WERI-Rb-1 (cell line): Measurements from ENCODE around the gene FAM149A.
A peak's percentile ranks its signal among the peaks of the same experiment; 100 is the strongest.

ENCODE experiments used
- DNase-seq: peaks from one replicate; pipeline ENCODE4 v3.0.0-alpha.2; 2020
- H3K27ac ChIP-seq: fragments of 250-450 bp; sonication (Bioruptor Pico); 2 replicates; pipeline ENCODE4 v1.5.1; 2020; ENCODE audit warnings: mild to moderate bottlenecking, moderate library complexity
- H3K27me3 ChIP-seq: fragments of 250-450 bp; sonication (Bioruptor Pico); 2 replicates; pipeline ENCODE4 v1.5.1; 2021; ENCODE audit warnings: mild to moderate bottlenecking, low read depth, moderate library complexity; ENCODE audit not compliant: insufficient read depth, severe bottlenecking
- H3K36me3 ChIP-seq: fragments of 250-450 bp; sonication (Bioruptor Pico); 2 replicates; pipeline ENCODE4 v1.5.1; 2020; ENCODE audit warnings: mild to moderate bottlenecking, moderate library complexity
- H3K4me3 ChIP-seq: 2 replicates; pipeline ENCODE4 v1.5.1; 2011; ENCODE audit warnings: low read depth, mild to moderate bottlenecking, control low read depth, low read length
- H3K9me3 ChIP-seq: fragments of 250-450 bp; sonication (Bioruptor Pico); 2 replicates; pipeline ENCODE4 v1.5.1; 2021; ENCODE audit warnings: mild to moderate bottlenecking, moderate library complexity; ENCODE audit not compliant: severe bottlenecking
- CTCF ChIP-seq: IDR thresholded peaks from 2 replicates; pipeline ENCODE4 v1.5.1; 2011; ENCODE audit warnings: low read depth, mild to moderate bottlenecking, control low read depth, inconsistent platforms, low read length

The FAM149A gene

GRCh38 chr4:186104114-186104889, at the start of gene FAM149A:
Gene FAM149A (plus strand): TSS chr4:186104704.
- no peak for TF ChIP-seq CTCF
- peak within 1 kb of the TSS; percentile 42 for H3K4me3 ChIP-seq
- H3K9me3 ChIP-seq = peaks cover 5% of the 10 kb centered on the region
- peak; percentile 55 for DNase-seq
- no peak within 1 kb of the TSS for H3K27ac ChIP-seq
- no peaks in the 10 kb centered on the region for H3K36me3 ChIP-seq
- peaks cover 79% of the 10 kb centered on the region for H3K27me3 ChIP-seq

- Histone ChIP-seq H3K27me3 (peaks cover 6% of the 10 kb centered on the region), H3K36me3 (no peaks in the 10 kb centered on the region), H3K9me3 (no peaks in the 10 kb centered on the region), H3K27ac (no peak overlapping the region), H3K4me3 (no peak overlapping the region)
- TF ChIP-seq CTCF = no peak
- DNase-seq = no peak
These were observed 46.1 kb upstream of the FAM149A start for GRCh38 chr4:186058253-186058979.

GRCh38 chr4:186058980-186059316, 45.6 kb upstream of the FAM149A start:
- DNase-seq = no peak
- H3K27ac ChIP-seq = no peak overlapping the region
- TF ChIP-seq CTCF = no peak
- H3K9me3 ChIP-seq = no peaks in the 10 kb centered on the region
- H3K27me3 ChIP-seq = peaks cover 6% of the 10 kb centered on the region
- no peak overlapping the region for H3K4me3 ChIP-seq
- H3K36me3 ChIP-seq = no peaks in the 10 kb centered on the region

- Histone ChIP-seq H3K36me3 (no peaks in the 10 kb centered on the region), H3K27ac (no peak overlapping the region), H3K4me3 (no peak overlapping the region), H3K9me3 (no peaks in the 10 kb centered on the region), H3K27me3 (peaks cover 10% of the 10 kb centered on the region)
- TF ChIP-seq CTCF = no peak
- DNase-seq = no peak
These were observed 42.6 kb upstream of the FAM149A start for GRCh38 chr4:186061921-186062320.

GRCh38 chr4:186067757-186068385, 36.6 kb upstream of the FAM149A start:
- Histone ChIP-seq H3K36me3 (no peaks in the 10 kb centered on the region), H3K27ac (no peak overlapping the region), H3K27me3 (peaks cover 22% of the 10 kb centered on the region), H3K9me3 (no peaks in the 10 kb centered on the region), H3K4me3 (no peak overlapping the region)
- DNase-seq = peak; percentile 42
- peak; percentile 62 for TF ChIP-seq CTCF
